BJ (cell line): Measurements from ENCODE around the gene CPLANE2. TPM values are rescaled to one million over a fixed set of nuclear protein-coding genes. Genes with fewer than 3 reads are reported as not detected.

Experiments
- CTCF ChIA-PET: fragments of 350-600 bp; formaldehyde crosslinking; extraction: SDS; loops from one replicate; lab custom pipeline; 2021; ENCODE audit warnings: antibody characterized with exemption, inconsistent platforms; lab: Yijun Ruan, JAX
- POLR2A ChIA-PET: fragments of 300-600 bp; sonication (Branson Sonifier 250); formaldehyde crosslinking; extraction: SDS; loops from one replicate; lab custom pipeline; 2021; ENCODE audit warnings: antibody characterized with exemption; lab: Charles Lee
- DNase-seq: peaks from one replicate; pipeline ENCODE4 v3.0.0-alpha.2; 2011; ENCODE audit warnings: low read depth
- H3K27me3 ChIP-seq: 2 replicates; pipeline ENCODE4 v1.6.0; 2011; ENCODE audit warnings: low read length; ENCODE audit not compliant: control insufficient read depth, insufficient read depth
- H3K36me3 ChIP-seq: 2 replicates; pipeline ENCODE4 v1.5.1; 2011; ENCODE audit warnings: low read length; ENCODE audit not compliant: control insufficient read depth, insufficient read depth
- H3K4me3 ChIP-seq: 2 replicates; pipeline ENCODE4 v1.5.1; 2011; ENCODE audit warnings: low read depth, mild to moderate bottlenecking, control low read depth, low read length
- polyA minus RNA-seq: library from RNA; depleted of rRNA, polyadenylated mRNA; stranded (reverse); fragments of >200 nt; gene quantifications from 2 replicates; pipeline ENCODE4 v1.2.3, GENCODE V29; 2011; rRNA and poly(A)+ RNA removed
- polyA plus RNA-seq: library from polyadenylated mRNA; depleted of rRNA; stranded (reverse); fragments of >200 nt; gene quantifications from 2 replicates; pipeline ENCODE4 v1.2.3, GENCODE V29; 2011; rRNA removed
- TF ChIP-seq, protein P1 (sequence below): IDR thresholded peaks from 2 replicates; pipeline ENCODE4 v1.5.1; 2011; ENCODE audit warnings: low read depth, mild to moderate bottlenecking, control low read depth, inconsistent platforms, low read length, moderate library complexity; ENCODE audit not compliant: insufficient read depth

CPLANE2 gene, protein sequence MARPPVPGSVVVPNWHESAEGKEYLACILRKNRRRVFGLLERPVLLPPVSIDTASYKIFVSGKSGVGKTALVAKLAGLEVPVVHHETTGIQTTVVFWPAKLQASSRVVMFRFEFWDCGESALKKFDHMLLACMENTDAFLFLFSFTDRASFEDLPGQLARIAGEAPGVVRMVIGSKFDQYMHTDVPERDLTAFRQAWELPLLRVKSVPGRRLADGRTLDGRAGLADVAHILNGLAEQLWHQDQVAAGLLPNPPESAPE
- 4.3 and 8.3 TPM in 2 replicates for polyA plus RNA-seq
- polyA minus RNA-seq, result 9.4 and 11.4 TPM in 2 replicates

DNA sequence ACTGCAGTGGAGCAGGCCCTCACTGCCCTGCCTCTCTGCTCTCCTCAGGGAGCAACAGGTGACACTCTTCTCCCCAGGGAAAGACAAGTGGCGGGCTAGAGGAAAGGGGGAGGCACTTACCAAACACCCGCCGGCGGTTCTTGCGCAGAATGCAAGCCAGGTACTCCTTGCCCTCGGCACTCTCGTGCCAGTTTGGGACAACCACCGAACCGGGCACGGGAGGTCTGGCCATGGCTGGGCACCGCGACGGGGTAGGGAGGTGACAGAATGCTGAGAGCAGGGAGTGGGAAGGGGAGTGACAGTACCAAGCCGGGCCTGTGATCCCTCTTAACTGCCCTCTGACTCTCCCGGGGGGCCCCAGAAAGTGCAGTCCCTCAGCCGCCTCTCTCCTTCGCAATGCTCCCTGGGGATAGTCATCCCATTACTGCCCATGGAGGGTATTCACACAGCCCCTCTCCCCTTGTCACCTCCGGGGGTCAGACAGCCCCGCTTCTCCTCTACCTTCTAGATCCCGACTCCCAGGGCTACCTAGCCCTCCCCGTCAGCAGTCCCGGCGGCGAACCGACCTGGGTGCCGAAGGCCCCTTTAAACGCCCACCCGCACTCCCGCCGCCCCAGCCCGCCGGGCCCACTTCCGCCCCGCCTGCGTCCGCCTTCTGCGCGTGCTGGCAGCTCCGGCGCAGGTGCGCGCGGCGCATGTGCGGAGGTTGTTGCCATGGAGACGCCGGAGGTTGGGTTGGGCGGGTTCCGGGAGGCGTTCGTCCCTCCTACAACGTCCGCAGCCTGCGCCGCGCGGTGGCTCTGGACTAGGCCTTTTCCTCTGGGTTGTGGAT, at the start of gene CPLANE2:
TSS of gene CPLANE2 (minus strand) at position 673 of the 832 bp plus-strand sequence. CDS start at position 232, 441 bp downstream.
- DNase-seq, result no peak
- ChIA-PET POLR2A (no interaction called here), CTCF (interaction anchor here (0.8 to 2.5 kb wide), 8 partner anchors 11 to 163 kb away, joined by 3 to 9 read pairs (median 4); partner anchors contain the start of gene FAM131C)
- H3K4me3 ChIP-seq, result peak within 1 kb of the TSS; percentile 58
- TF ChIP-seq, protein P1, sequence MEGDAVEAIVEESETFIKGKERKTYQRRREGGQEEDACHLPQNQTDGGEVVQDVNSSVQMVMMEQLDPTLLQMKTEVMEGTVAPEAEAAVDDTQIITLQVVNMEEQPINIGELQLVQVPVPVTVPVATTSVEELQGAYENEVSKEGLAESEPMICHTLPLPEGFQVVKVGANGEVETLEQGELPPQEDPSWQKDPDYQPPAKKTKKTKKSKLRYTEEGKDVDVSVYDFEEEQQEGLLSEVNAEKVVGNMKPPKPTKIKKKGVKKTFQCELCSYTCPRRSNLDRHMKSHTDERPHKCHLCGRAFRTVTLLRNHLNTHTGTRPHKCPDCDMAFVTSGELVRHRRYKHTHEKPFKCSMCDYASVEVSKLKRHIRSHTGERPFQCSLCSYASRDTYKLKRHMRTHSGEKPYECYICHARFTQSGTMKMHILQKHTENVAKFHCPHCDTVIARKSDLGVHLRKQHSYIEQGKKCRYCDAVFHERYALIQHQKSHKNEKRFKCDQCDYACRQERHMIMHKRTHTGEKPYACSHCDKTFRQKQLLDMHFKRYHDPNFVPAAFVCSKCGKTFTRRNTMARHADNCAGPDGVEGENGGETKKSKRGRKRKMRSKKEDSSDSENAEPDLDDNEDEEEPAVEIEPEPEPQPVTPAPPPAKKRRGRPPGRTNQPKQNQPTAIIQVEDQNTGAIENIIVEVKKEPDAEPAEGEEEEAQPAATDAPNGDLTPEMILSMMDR, result 0 out of 2 replicates have a peak, but pooled peaks have one; percentile 6
- H3K36me3 ChIP-seq, result no peaks in the 10 kb centered on the region; the same call in 1 of the 2 replicates
- H3K27me3 ChIP-seq, result no peaks in the 10 kb centered on the region

DNA sequence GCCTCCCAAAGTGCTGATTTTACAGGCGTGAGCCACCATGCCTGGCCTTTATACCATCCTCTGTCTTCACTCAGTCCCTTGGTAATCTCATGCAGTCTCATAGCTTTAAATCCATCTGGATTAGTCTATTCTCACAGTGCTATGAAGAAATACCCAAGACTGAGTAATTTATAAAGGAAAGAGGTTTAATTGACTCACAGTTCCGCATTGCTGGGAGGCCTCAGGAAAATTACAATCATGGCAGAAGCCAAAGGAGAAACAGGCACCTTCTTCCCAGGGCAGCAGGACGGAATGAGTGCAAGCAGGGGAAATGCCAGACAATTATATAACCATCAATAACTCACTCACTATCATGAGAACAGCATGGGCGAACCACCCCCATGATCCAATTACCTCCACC, 49.1 kb upstream of the CPLANE2 start:
- ChIA-PET CTCF (interaction anchor here (0.7 kb wide), 1 partner anchor 25 kb away, joined by 3 read pairs; no protein-coding TSS in a partner anchor), POLR2A (no interaction called here)
- H3K27me3 ChIP-seq, result no peaks in the 10 kb centered on the region
- no peak for DNase-seq
- H3K4me3 ChIP-seq, result no peak overlapping the region
- TF ChIP-seq, protein P1, result no peak
- peaks cover 4% of the 10 kb centered on the region; the same call in 1 of the 2 replicates for H3K36me3 ChIP-seq

DNA sequence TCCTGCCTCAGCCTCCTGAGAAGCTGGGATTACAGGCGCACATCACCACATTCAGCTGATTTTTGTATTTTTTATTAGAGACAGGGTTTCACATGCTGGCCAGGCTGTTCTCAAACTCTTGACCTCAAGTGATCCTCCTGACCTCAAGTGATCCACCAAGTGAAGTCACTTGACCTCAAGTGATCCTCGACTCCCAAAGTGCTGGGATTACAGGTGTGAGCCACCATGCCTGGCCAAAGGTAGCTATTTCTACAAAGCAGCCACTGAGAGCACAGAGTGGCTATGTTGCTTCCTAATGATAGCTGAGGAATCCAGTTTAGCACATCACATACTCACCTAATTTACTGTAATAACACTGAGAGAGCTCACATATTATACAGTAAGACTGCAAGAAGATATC, 44.8 kb upstream of the CPLANE2 start:
- TF ChIP-seq, protein P1, result no peak
- H3K36me3 ChIP-seq, result peaks cover 2% of the 10 kb centered on the region; the same call in 1 of the 2 replicates
- POLR2A ChIA-PET, result no interaction called here
- no peaks in the 10 kb centered on the region for H3K27me3 ChIP-seq
- CTCF ChIA-PET, result interaction anchor here (0.7 to 1.2 kb wide), 3 partner anchors 14 to 89 kb away, joined by 3 read pairs; no protein-coding TSS in a partner anchor
- no peak for DNase-seq
- no peak overlapping the region for H3K4me3 ChIP-seq

DNA sequence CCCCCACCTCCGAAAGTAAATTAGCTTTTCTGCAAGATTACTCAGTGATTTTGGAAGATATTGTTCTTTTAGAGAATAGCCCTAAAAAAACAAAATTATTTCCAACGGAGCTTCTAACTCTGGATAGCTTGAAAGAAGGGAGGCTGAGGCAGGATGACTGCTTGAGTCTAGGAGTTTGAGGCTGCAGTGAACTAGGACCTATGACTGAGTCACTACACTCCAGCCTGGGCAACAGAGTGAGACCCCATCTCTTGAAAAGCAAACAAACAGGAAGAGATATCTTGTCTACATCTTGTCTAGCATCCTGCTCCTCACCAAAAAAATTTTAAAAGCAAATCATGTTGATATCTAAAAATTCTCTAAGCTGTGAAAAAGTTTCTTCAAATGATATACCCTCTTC, 42.2 kb upstream of the CPLANE2 start:
- no peak for DNase-seq
- H3K4me3 ChIP-seq, result no peak overlapping the region
- POLR2A ChIA-PET, result no interaction called here
- CTCF ChIA-PET, result no interaction called here
- H3K36me3 ChIP-seq, result peaks cover 1% of the 10 kb centered on the region; the same call in 1 of the 2 replicates
- no peaks in the 10 kb centered on the region for H3K27me3 ChIP-seq
- TF ChIP-seq, protein P1, result no peak
